ENCODE measurements around the gene DCC. TPM values are rescaled to one million over a fixed set of nuclear protein-coding genes. Genes with fewer than 3 reads are reported as not detected.

DCC gene
- total RNA-seq, 1 experiment from 2014 or later, result 0.39 TPM

- peaks cover 3% of the 10 kb centered on the region; the same call in 1 of the 2 replicates for H3K4me1 ChIP-seq
- no peaks in the 10 kb centered on the region for H3K36me3 ChIP-seq (ENCODE audit: control insufficient read depth, insufficient read depth, low read length)
- Mint-ChIP-seq H3K4me1 (ENCODE audit: low read depth, unreplicated experiment) (peaks cover 12% of the 10 kb centered on the region), H3K27me3 (ENCODE audit: insufficient read depth, unreplicated experiment) (no peaks in the 10 kb centered on the region), H3K36me3 (ENCODE audit: insufficient read depth, unreplicated experiment) (no peaks in the 10 kb centered on the region), H3K27ac (ENCODE audit: unreplicated experiment) (no peak overlapping the region), H3K4me3 (ENCODE audit: unreplicated experiment) (no peak overlapping the region), H3K9me3 (ENCODE audit: unreplicated experiment) (no peaks in the 10 kb centered on the region)
- no peak overlapping the region for H3K4me3 ChIP-seq (ENCODE audit: low read depth, low read length)
- H3K9me3 ChIP-seq, result no peaks in the 10 kb centered on the region
- intact Hi-C loops (cut with micrococcal nuclease; ENCODE audit: unreplicated experiment), result no loop called here
- POLR2A ChIA-PET, result no interaction called here
- TF ChIP-seq CTCF (IDR thresholded peaks at IDR 0.05; ENCODE audit: insufficient read depth in 1 of 2, low read depth in 1 of 2, low read length in 1 of 2, severe bottlenecking in 1 of 2, unreplicated experiment in 1 of 2), result no peak
- no peaks in the 10 kb centered on the region for H3K27me3 ChIP-seq (replicated peaks; ENCODE audit: control insufficient read depth, insufficient read depth, low read length)
- no peak for DNase-seq
- BruUV-seq (replicated peaks), result no TSS peak
- CTCF ChIA-PET, result no interaction called here
Observed at GRCh38 chr18:52499016-52499415, 159.0 kb downstream of the DCC start.

GRCh38 chr18:52499644-52500043 is 159.6 kb downstream of the DCC start:
- ChIA-PET CTCF (no interaction called here), POLR2A (no interaction called here)
- DNase-seq, result peak in 1 of 2 experiments; percentile 10
- H3K27me3 ChIP-seq (replicated peaks; ENCODE audit: control insufficient read depth, insufficient read depth, low read length), result no peaks in the 10 kb centered on the region
- no peaks in the 10 kb centered on the region for H3K9me3 ChIP-seq
- H3K36me3 ChIP-seq (ENCODE audit: control insufficient read depth, insufficient read depth, low read length), result no peaks in the 10 kb centered on the region
- Mint-ChIP-seq H3K4me3 (ENCODE audit: unreplicated experiment) (no peak overlapping the region), H3K9me3 (ENCODE audit: unreplicated experiment) (no peaks in the 10 kb centered on the region), H3K27ac (ENCODE audit: unreplicated experiment) (no peak overlapping the region), H3K4me1 (ENCODE audit: low read depth, unreplicated experiment) (peaks cover 12% of the 10 kb centered on the region), H3K36me3 (ENCODE audit: insufficient read depth, unreplicated experiment) (no peaks in the 10 kb centered on the region), H3K27me3 (ENCODE audit: insufficient read depth, unreplicated experiment) (no peaks in the 10 kb centered on the region)
- H3K4me3 ChIP-seq (ENCODE audit: low read depth, low read length), result no peak overlapping the region
- no TSS peak for BruUV-seq (replicated peaks)
- TF ChIP-seq CTCF (IDR thresholded peaks at IDR 0.05; ENCODE audit: insufficient read depth in 1 of 2, low read depth in 1 of 2, low read length in 1 of 2, severe bottlenecking in 1 of 2, unreplicated experiment in 1 of 2), result no peak
- peaks cover 3% of the 10 kb centered on the region; the same call in 1 of the 2 replicates for H3K4me1 ChIP-seq
- intact Hi-C loops (cut with micrococcal nuclease; ENCODE audit: unreplicated experiment), result no loop called here

- Mint-ChIP-seq H3K27me3 (ENCODE audit: insufficient read depth, unreplicated experiment) (no peaks in the 10 kb centered on the region), H3K36me3 (ENCODE audit: insufficient read depth, unreplicated experiment) (no peaks in the 10 kb centered on the region), H3K9me3 (ENCODE audit: unreplicated experiment) (no peaks in the 10 kb centered on the region), H3K4me1 (ENCODE audit: low read depth, unreplicated experiment) (peaks cover 3% of the 10 kb centered on the region), H3K27ac (ENCODE audit: unreplicated experiment) (no peak overlapping the region), H3K4me3 (ENCODE audit: unreplicated experiment) (no peak overlapping the region)
- Histone ChIP-seq H3K9me3 (no peaks in the 10 kb centered on the region), H3K4me3 (ENCODE audit: low read depth, low read length) (no peak overlapping the region), H3K36me3 (ENCODE audit: control insufficient read depth, insufficient read depth, low read length) (no peaks in the 10 kb centered on the region), H3K27me3 (replicated peaks; ENCODE audit: control insufficient read depth, insufficient read depth, low read length) (no peaks in the 10 kb centered on the region), H3K4me1 (0 out of 2 replicates have a peak, but pooled peaks cover 3% of the 10 kb centered on the region)
- TF ChIP-seq CTCF (IDR thresholded peaks at IDR 0.05; ENCODE audit: insufficient read depth in 1 of 2, low read depth in 1 of 2, low read length in 1 of 2, severe bottlenecking in 1 of 2, unreplicated experiment in 1 of 2), result no peak
- intact Hi-C loops (cut with micrococcal nuclease; ENCODE audit: unreplicated experiment), result no loop called here
- no TSS peak for BruUV-seq (replicated peaks)
- ChIA-PET POLR2A (no interaction called here), CTCF (no interaction called here)
- no peak for DNase-seq
Observed at GRCh38 chr18:52504589-52504988, 164.6 kb downstream of the DCC start.

All from Caco-2 (cell line).